ENCODE results near the gene ANXA7.

DNA sequence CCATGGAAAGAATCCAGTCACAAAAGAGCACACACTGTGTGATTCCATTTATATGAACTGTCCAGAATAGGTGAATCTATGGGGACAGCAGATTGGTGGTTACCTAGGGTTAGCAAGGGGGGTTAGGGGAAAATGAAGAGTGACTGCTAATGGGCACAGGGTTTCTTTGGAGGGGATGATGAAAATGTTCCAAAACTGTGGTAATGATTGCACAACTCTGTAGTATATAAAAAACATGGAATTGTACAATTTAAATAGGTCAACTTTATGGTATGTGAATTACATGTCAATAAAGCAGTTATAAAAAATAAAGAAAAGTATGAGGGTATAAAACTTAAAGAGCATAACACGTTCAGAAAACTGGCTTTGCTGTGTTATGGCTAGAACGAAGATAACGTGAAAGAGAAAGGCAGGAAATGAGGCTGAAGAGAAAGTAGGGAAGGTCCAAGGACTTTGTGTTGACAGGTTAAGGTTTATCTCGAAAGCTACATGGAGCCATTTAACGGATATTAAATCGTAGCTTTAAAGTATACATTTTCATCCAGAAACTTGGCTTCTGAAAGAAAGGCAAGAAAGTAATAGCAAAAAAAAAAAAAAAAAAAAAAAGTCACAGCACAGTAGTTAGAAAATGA is 45.9 kb upstream of the ANXA7 start:
- TF ChIP-seq, protein P1, sequence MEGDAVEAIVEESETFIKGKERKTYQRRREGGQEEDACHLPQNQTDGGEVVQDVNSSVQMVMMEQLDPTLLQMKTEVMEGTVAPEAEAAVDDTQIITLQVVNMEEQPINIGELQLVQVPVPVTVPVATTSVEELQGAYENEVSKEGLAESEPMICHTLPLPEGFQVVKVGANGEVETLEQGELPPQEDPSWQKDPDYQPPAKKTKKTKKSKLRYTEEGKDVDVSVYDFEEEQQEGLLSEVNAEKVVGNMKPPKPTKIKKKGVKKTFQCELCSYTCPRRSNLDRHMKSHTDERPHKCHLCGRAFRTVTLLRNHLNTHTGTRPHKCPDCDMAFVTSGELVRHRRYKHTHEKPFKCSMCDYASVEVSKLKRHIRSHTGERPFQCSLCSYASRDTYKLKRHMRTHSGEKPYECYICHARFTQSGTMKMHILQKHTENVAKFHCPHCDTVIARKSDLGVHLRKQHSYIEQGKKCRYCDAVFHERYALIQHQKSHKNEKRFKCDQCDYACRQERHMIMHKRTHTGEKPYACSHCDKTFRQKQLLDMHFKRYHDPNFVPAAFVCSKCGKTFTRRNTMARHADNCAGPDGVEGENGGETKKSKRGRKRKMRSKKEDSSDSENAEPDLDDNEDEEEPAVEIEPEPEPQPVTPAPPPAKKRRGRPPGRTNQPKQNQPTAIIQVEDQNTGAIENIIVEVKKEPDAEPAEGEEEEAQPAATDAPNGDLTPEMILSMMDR (IDR thresholded peaks at IDR 0.05): no peak
- TF ChIP-seq CHD4 (IDR thresholded peaks at IDR 0.05; ENCODE audit: borderline replicate concordance): no peak
- TF ChIP-seq RFX5 (IDR thresholded peaks at IDR 0.05): no peak
- no peak for TF ChIP-seq CBX2 (IDR thresholded peaks at IDR 0.05; ENCODE audit: borderline replicate concordance, low read depth)
- TF ChIP-seq, protein P2, sequence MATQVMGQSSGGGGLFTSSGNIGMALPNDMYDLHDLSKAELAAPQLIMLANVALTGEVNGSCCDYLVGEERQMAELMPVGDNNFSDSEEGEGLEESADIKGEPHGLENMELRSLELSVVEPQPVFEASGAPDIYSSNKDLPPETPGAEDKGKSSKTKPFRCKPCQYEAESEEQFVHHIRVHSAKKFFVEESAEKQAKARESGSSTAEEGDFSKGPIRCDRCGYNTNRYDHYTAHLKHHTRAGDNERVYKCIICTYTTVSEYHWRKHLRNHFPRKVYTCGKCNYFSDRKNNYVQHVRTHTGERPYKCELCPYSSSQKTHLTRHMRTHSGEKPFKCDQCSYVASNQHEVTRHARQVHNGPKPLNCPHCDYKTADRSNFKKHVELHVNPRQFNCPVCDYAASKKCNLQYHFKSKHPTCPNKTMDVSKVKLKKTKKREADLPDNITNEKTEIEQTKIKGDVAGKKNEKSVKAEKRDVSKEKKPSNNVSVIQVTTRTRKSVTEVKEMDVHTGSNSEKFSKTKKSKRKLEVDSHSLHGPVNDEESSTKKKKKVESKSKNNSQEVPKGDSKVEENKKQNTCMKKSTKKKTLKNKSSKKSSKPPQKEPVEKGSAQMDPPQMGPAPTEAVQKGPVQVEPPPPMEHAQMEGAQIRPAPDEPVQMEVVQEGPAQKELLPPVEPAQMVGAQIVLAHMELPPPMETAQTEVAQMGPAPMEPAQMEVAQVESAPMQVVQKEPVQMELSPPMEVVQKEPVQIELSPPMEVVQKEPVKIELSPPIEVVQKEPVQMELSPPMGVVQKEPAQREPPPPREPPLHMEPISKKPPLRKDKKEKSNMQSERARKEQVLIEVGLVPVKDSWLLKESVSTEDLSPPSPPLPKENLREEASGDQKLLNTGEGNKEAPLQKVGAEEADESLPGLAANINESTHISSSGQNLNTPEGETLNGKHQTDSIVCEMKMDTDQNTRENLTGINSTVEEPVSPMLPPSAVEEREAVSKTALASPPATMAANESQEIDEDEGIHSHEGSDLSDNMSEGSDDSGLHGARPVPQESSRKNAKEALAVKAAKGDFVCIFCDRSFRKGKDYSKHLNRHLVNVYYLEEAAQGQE (IDR thresholded peaks at IDR 0.05): no peak
- TF ChIP-seq RAD21 (conservative IDR thresholded peaks at IDR 0.05 in 1 of 2, IDR thresholded peaks at IDR 0.05 in 1 of 2): no peak
- TF ChIP-seq EP300 (IDR thresholded peaks at IDR 0.05): no peak
- no peak for TF ChIP-seq PHF8 (IDR thresholded peaks at IDR 0.05; ENCODE audit: borderline replicate concordance, low read depth)

Measured in A549 (cell line).